ENCODE data around the gene AVEN.

DNA sequence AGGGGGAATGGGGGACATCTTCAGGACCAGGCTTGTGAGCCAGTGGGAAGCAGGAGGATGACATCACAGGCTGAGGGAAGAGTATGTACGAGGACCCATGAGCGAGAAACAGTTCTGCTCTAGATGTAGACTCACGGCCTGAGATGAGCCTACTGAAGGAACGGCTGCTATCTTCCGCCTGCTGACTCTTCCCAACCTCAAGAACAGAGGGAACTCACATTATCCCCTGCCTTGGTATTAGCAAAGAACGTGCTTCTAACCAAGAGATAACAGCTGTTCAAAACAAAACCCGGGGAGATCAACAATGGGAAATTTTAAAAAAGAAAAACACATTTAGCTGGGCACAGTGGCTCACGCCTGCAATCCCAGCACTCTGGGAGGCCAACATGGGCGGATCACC, 25.3 kb downstream of the AVEN start:
- TF ChIP-seq, protein P1, sequence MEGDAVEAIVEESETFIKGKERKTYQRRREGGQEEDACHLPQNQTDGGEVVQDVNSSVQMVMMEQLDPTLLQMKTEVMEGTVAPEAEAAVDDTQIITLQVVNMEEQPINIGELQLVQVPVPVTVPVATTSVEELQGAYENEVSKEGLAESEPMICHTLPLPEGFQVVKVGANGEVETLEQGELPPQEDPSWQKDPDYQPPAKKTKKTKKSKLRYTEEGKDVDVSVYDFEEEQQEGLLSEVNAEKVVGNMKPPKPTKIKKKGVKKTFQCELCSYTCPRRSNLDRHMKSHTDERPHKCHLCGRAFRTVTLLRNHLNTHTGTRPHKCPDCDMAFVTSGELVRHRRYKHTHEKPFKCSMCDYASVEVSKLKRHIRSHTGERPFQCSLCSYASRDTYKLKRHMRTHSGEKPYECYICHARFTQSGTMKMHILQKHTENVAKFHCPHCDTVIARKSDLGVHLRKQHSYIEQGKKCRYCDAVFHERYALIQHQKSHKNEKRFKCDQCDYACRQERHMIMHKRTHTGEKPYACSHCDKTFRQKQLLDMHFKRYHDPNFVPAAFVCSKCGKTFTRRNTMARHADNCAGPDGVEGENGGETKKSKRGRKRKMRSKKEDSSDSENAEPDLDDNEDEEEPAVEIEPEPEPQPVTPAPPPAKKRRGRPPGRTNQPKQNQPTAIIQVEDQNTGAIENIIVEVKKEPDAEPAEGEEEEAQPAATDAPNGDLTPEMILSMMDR (IDR thresholded peaks at IDR 0.05) = no peak
- no peak for TF ChIP-seq POLR2A (IDR thresholded peaks at IDR 0.05)
